ENCODE data around the gene RBKS. TPM values are rescaled to one million over a fixed set of nuclear protein-coding genes. Genes with fewer than 3 reads are reported as not detected.
"Not testable (repeated sequence)": the region's sequence is repeated elsewhere in the genome, so short reads cannot be mapped to it uniquely, and the experiment has no call there.

The RBKS gene
- total and polyA plus RNA-seq, 10 donors: 1.00 to 5.1 (median 2.6) TPM

GRCh38 chr2:27870724-27871123 lies 19.5 kb downstream of the RBKS start:
- Histone ChIP-seq H3K4me1 (no peaks in the 10 kb centered on the region), H3K27me3 (replicated peaks in 1 of 7) (no peaks in the 10 kb centered on the region), H3K4me3 (no peak overlapping the region), H3K36me3 (peaks cover 0 to 5% (median 0%) of the 10 kb centered on the region in 6 donors), H3K9me3 (peaks cover 0 to 2% (median under 1%) of the 10 kb centered on the region in 8 donors), H3K27ac (no peak overlapping the region)
- no peak for DNase-seq
- WGBS, 5 donors: 93 to 97% (median 96%) methylated on average over 3 of the region's 3 CpGs
- intact Hi-C loops (cut with DNase I; ENCODE audit: low total_unique reads): no loop called here
- TF ChIP-seq, protein P1, sequence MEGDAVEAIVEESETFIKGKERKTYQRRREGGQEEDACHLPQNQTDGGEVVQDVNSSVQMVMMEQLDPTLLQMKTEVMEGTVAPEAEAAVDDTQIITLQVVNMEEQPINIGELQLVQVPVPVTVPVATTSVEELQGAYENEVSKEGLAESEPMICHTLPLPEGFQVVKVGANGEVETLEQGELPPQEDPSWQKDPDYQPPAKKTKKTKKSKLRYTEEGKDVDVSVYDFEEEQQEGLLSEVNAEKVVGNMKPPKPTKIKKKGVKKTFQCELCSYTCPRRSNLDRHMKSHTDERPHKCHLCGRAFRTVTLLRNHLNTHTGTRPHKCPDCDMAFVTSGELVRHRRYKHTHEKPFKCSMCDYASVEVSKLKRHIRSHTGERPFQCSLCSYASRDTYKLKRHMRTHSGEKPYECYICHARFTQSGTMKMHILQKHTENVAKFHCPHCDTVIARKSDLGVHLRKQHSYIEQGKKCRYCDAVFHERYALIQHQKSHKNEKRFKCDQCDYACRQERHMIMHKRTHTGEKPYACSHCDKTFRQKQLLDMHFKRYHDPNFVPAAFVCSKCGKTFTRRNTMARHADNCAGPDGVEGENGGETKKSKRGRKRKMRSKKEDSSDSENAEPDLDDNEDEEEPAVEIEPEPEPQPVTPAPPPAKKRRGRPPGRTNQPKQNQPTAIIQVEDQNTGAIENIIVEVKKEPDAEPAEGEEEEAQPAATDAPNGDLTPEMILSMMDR (IDR thresholded peaks at IDR 0.05 in 8 of 11, conservative IDR thresholded peaks at IDR 0.05 in 3 of 11): no peak
- TF ChIP-seq POLR2AphosphoS5 (IDR thresholded peaks at IDR 0.05): no peak
- no peak for TF ChIP-seq POLR2A (IDR thresholded peaks at IDR 0.05)

DNA sequence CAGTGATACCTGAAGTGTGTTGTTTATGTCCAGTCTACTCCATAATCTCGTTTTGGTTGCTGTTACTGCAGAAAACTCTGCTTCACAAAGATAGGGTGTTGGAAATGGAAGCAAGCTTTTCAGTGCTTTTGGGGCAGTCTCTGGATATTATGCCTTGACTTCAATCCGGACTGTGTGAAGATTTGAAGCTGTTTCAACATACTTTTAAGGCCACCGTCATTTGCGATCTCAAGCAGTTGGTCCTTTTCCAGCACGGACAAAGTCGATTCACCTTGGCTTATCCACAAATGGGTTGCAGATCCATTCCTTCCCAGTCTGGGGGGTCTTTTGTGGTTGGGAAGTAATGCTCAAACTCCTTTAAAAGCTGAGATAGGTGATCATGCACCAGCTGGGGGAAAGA lies 20.4 kb downstream of the RBKS start:
- H3K27me3 ChIP-seq (replicated peaks in 1 of 7): no peaks in the 10 kb centered on the region
- H3K36me3 ChIP-seq: peaks cover 0 to 5% (median 0%) of the 10 kb centered on the region in 6 donors
- no peak overlapping the region for H3K27ac ChIP-seq
- H3K9me3 ChIP-seq: no peaks in the 10 kb centered on the region
- intact Hi-C loops (cut with DNase I; ENCODE audit: low total_unique reads): no loop called here
- 90 to 96% (median 94%) methylated on average over 6 of the region's 6 CpGs for WGBS, 5 donors
- no peak overlapping the region for H3K4me3 ChIP-seq
- DNase-seq: no peak
- no peak for TF ChIP-seq POLR2A (IDR thresholded peaks at IDR 0.05)
- TF ChIP-seq, protein P1 (IDR thresholded peaks at IDR 0.05 in 8 of 11, conservative IDR thresholded peaks at IDR 0.05 in 3 of 11): no peak
- TF ChIP-seq POLR2AphosphoS5 (IDR thresholded peaks at IDR 0.05): no peak
- no peaks in the 10 kb centered on the region for H3K4me1 ChIP-seq

DNA sequence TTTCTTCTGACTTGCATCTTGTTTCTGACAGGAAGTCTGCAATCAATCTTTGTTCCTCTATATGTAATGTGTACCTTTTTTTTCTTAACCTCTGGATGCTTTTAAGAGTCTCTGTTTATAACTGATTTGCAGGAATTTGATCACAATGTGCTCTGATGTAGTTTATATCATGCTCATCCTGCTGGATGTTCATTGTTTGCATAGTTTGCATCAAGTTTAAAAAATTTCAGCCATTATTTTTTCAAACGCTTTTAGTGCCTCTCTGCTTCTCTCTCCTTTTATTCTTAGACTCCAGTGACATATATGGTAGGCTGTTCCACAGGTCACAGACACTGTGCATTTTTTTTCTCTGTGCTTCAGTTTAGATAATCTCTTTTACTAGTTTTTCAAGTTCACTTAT lies 23.9 kb downstream of the RBKS start:
- WGBS, 5 donors: 73 to 87% (median 85%) methylated on average over 1 of the region's 1 CpG
- Histone ChIP-seq H3K27ac (no peak overlapping the region), H3K36me3 (peaks cover 0 to 5% (median 0%) of the 10 kb centered on the region in 6 donors), H3K4me1 (no peaks in the 10 kb centered on the region), H3K27me3 (replicated peaks in 1 of 7) (no peaks in the 10 kb centered on the region), H3K9me3 (no peaks in the 10 kb centered on the region), H3K4me3 (no peak overlapping the region)
- TF ChIP-seq, protein P1 (IDR thresholded peaks at IDR 0.05 in 8 of 11, conservative IDR thresholded peaks at IDR 0.05 in 3 of 11): no peak
- TF ChIP-seq POLR2A (IDR thresholded peaks at IDR 0.05): no peak
- TF ChIP-seq POLR2AphosphoS5 (IDR thresholded peaks at IDR 0.05): no peak
- intact Hi-C loops (cut with DNase I; ENCODE audit: low total_unique reads): no loop called here
- DNase-seq: no peak

- H3K27ac ChIP-seq; intact Hi-C loops (cut with DNase I; ENCODE audit: low total_unique reads); H3K4me3 ChIP-seq; DNase-seq; H3K36me3 ChIP-seq; H3K4me1 ChIP-seq; H3K27me3 ChIP-seq (replicated peaks in 1 of 7); H3K9me3 ChIP-seq: not testable (repeated sequence)
- 71 to 96% (median 95%) methylated on average over 5 of the region's 5 CpGs for WGBS, 5 donors
Observed at GRCh38 chr2:27863955-27864354, 26.2 kb downstream of the RBKS start.

DNA sequence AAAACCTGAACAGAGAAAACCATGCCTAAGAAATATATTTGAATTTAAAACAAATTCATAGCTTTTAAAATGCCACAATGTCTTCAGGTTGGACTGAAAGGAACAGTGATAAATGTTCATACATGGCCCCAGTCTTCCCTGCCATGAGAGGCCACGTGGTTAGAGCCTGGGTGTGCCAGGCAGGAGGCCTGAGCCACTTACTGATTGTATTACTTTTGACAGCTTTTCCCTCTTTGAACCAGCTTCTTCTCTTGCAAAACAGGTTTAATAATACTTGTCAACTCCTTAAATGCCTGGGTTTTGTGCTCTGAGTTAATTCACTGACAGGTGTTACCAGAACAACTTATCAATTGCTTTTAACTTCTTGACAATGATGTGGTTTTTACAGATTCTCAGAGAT lies 27.0 kb downstream of the RBKS start:
- intact Hi-C loops (cut with DNase I; ENCODE audit: low total_unique reads): no loop called here
- no peak for DNase-seq
- Histone ChIP-seq H3K4me3 (no peak overlapping the region), H3K36me3 (no peaks in the 10 kb centered on the region), H3K9me3 (peaks cover 0 to 3% (median 0%) of the 10 kb centered on the region in 8 donors), H3K27ac (no peak overlapping the region), H3K27me3 (replicated peaks in 1 of 7) (no peaks in the 10 kb centered on the region), H3K4me1 (no peaks in the 10 kb centered on the region)
- no peak for TF ChIP-seq POLR2AphosphoS5 (IDR thresholded peaks at IDR 0.05)
- TF ChIP-seq, protein P1 (IDR thresholded peaks at IDR 0.05 in 8 of 11, conservative IDR thresholded peaks at IDR 0.05 in 3 of 11): no peak
- TF ChIP-seq POLR2A (IDR thresholded peaks at IDR 0.05): no peak
- 54 to 91% (median 77%) methylated on average over 1 of the region's 1 CpG for WGBS, 5 donors

Data from spleen (tissue), 11 donors.